Right ventricle myocardium superior (tissue), 1 donor: ENCODE results near the gene ELOVL6. TPM values are rescaled to one million over a fixed set of nuclear protein-coding genes. Genes with fewer than 3 reads are reported as not detected.
"Not testable (repeated sequence)": the region's sequence is repeated elsewhere in the genome, so short reads cannot be mapped to it uniquely, and the experiment has no call there.

Experiments used
- ATAC-seq: fragments of 200-7000 bp; cut with Tn5 transposase; one replicate; pipeline ENCODE4 v1.9.1; 2020; ENCODE audit warnings: mild to moderate bottlenecking; ENCODE audit not compliant: poor library complexity
- DNase-seq: peaks from one replicate; pipeline ENCODE4 v3.0.0-alpha.2; 2020
- intact Hi-C: fragments of 100-400 bp; cut with DNase I; formaldehyde crosslinking; loops from one replicate; pipeline ENCODE4 v1.11.2; 2022
- long read RNA-seq: library from polyadenylated mRNA; unstranded; transcript quantifications from one replicate; pipeline ENCODE4 v2.0.0, GENCODE V29; 2021
- total RNA-seq: library from RNA; stranded (reverse); fragmentation: NEBNext Ultra II Directional; extraction: Animal tissue kit (Norgen Biotek cat#: 25700); gene quantifications from one replicate; pipeline ENCODE4 v1.2.1, GENCODE V29; 2021
- donor health status: DM: no; HTN: yes; CAD: no; lungs with severe emphysema.

ELOVL6 gene
- 2.1 TPM for total RNA-seq
- long read RNA-seq, partial matches to known transcripts, result 0 of 4 reads
- long read RNA-seq, other reads (novel, unspliced or antisense), result 4 of 4 reads

- DNase-seq, result peak; percentile 77
- ATAC-seq, result peak; percentile 57
- intact Hi-C loops, result no loop called here
Measured at GRCh38 chr4:110198435-110199416, at the start of gene ELOVL6. Gene ELOVL6 (minus strand): TSS chr4:110198615. CDS start chr4:110198335, 280 bp downstream.

- intact Hi-C loops, result no loop called here
- ATAC-seq (no peak), DNase-seq (no peak)
Measured at GRCh38 chr4:110248100-110248499, 49.7 kb upstream of the ELOVL6 start.

GRCh38 chr4:110247591-110247990, 49.2 kb upstream of the ELOVL6 start:
- ATAC-seq, result no peak
- intact Hi-C loops, result no loop called here
- no peak for DNase-seq

- ATAC-seq (no peak), DNase-seq (no peak)
- intact Hi-C loops, result no loop called here
Measured at GRCh38 chr4:110245577-110245976, 47.2 kb upstream of the ELOVL6 start.

GRCh38 chr4:110236324-110236723, 37.9 kb upstream of the ELOVL6 start:
- no peak for ATAC-seq
- no peak for DNase-seq
- intact Hi-C loops, result no loop called here

- ATAC-seq, DNase-seq, intact Hi-C loops: not testable (repeated sequence)
Measured at GRCh38 chr4:110233581-110233980, 35.2 kb upstream of the ELOVL6 start.

- DNase-seq (no peak), ATAC-seq (no peak)
- intact Hi-C loops, result no loop called here
Measured at GRCh38 chr4:110231869-110232268, 33.5 kb upstream of the ELOVL6 start.

GRCh38 chr4:110229266-110229665, 30.9 kb upstream of the ELOVL6 start:
- intact Hi-C loops, result no loop called here
- DNase-seq, result no peak
- no peak for ATAC-seq

GRCh38 chr4:110224812-110225211, 26.4 kb upstream of the ELOVL6 start:
- DNase-seq, result no peak
- intact Hi-C loops, result no loop called here
- ATAC-seq, result no peak

- intact Hi-C loops, result no loop called here
- ATAC-seq (no peak), DNase-seq (no peak)
Measured at GRCh38 chr4:110224142-110224541, 25.7 kb upstream of the ELOVL6 start.

GRCh38 chr4:110218935-110219334, 20.5 kb upstream of the ELOVL6 start:
- intact Hi-C loops, DNase-seq, ATAC-seq: not testable (repeated sequence)

GRCh38 chr4:110217181-110217580, 18.8 kb upstream of the ELOVL6 start:
- ATAC-seq, intact Hi-C loops, DNase-seq: not testable (repeated sequence)

- no peak for ATAC-seq
- no peak for DNase-seq
- intact Hi-C loops, result no loop called here
Measured at GRCh38 chr4:110216129-110216528, 17.7 kb upstream of the ELOVL6 start.

- intact Hi-C loops, result loop anchor here (2.0 kb wide), 1 partner anchor 161 kb away; no protein-coding TSS in a partner anchor
- no peak for ATAC-seq
- DNase-seq, result no peak
Measured at GRCh38 chr4:110211770-110212061, 13.3 kb upstream of the ELOVL6 start.

GRCh38 chr4:110211007-110211769, 12.8 kb upstream of the ELOVL6 start:
- DNase-seq (no peak), ATAC-seq (peak; percentile 62)
- intact Hi-C loops, result loop anchor here (2.0 kb wide), 1 partner anchor 160 kb away; no protein-coding TSS in a partner anchor

- intact Hi-C loops, result no loop called here
- no peak for ATAC-seq
- DNase-seq, result no peak
Measured at GRCh38 chr4:110208419-110208818, 10.0 kb upstream of the ELOVL6 start.

GRCh38 chr4:110207233-110207632, 8.8 kb upstream of the ELOVL6 start:
- DNase-seq (no peak), ATAC-seq (no peak)
- intact Hi-C loops, result no loop called here

- DNase-seq (no peak), ATAC-seq (no peak)
- intact Hi-C loops, result no loop called here
Measured at GRCh38 chr4:110202024-110202423, 3.6 kb upstream of the ELOVL6 start.

GRCh38 chr4:110201502-110201901, 3.1 kb upstream of the ELOVL6 start:
- intact Hi-C loops, result no loop called here
- ATAC-seq (no peak), DNase-seq (no peak)
